Effector memory CD4-positive, alpha-beta T cell (primary cell): ENCODE data around the gene TGFB2.

Experiments
- DNase-seq, 3 donors: peaks; one replicate each; pipeline ENCODE4 v3.0.0-alpha.2; 2020
- H3K27ac ChIP-seq: 2 replicates; pipeline ENCODE4 v1.7.0; 2013; ENCODE audit warnings: mild to moderate bottlenecking, low read length, moderate library complexity; ENCODE audit not compliant: insufficient read depth, poor library complexity, severe bottlenecking
- H3K27me3 ChIP-seq: replicated peaks from 2 replicates; pipeline ENCODE4 v1.7.0; 2013; ENCODE audit warnings: mild to moderate bottlenecking, low read length; ENCODE audit not compliant: insufficient read depth, control insufficient read depth, poor library complexity, severe bottlenecking
- H3K36me3 ChIP-seq: 2 replicates; pipeline ENCODE4 v1.7.0; 2013; ENCODE audit warnings: mild to moderate bottlenecking, low read length, moderate library complexity; ENCODE audit not compliant: control insufficient read depth, insufficient read depth
- H3K4me1 ChIP-seq: 2 replicates; pipeline ENCODE4 v1.7.0; 2013; ENCODE audit warnings: low read length, mild to moderate bottlenecking; ENCODE audit not compliant: control insufficient read depth, insufficient read depth, poor library complexity, severe bottlenecking
- H3K4me3 ChIP-seq: 2 replicates; pipeline ENCODE4 v1.7.0; 2013; ENCODE audit warnings: low read length, low read depth, mild to moderate bottlenecking; ENCODE audit not compliant: insufficient read depth, poor library complexity, severe bottlenecking
- H3K9me3 ChIP-seq: 2 replicates; pipeline ENCODE4 v1.7.0; 2013; ENCODE audit warnings: mild to moderate bottlenecking, low read length, moderate library complexity; ENCODE audit not compliant: control insufficient read depth
- total RNA-seq, 3 donors: gene quantifications; one replicate each; lab custom pipeline; 2026; lab: John Stamatoyannopoulos, UW

TGFB2 gene
- 0.17 to 0.26 (median 0.19) reads per million in 3 donors for total RNA-seq

GRCh38 chr1:218344814-218345672 lies at the start of gene TGFB2:
Gene TGFB2, plus strand, starts transcription at chr1:218345336. Its CDS starts 1,366 bp downstream, at chr1:218346702.
- Histone ChIP-seq H3K27me3 (no peaks in the 10 kb centered on the region), H3K36me3 (no peaks in the 10 kb centered on the region), H3K4me1 (peaks cover 13% of the 10 kb centered on the region), H3K27ac (no peak within 1 kb of the TSS), H3K4me3 (peak within 1 kb of the TSS; percentile 73), H3K9me3 (no peaks in the 10 kb centered on the region)
- DNase-seq = no peak

DNA sequence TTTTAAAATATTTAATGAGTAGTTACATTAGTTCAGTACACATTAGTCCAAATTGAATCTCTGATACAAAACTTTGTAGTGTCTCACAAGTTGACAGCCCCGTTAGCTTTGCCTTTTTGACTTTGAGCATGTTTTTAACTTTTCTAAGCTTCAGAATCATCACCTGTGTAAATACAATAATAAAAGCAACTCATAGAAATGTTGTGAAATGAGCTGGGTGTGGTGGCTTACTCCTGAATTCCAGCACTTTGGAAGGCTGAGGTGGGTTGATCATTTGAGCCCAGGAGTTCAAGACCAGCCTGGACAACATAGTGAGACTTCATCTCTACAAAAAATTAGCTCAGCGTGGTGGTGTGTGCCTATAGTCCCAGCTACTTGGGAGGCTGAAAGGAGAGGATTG lies 49.0 kb upstream of the TGFB2 start:
- no peaks in the 10 kb centered on the region for H3K4me1 ChIP-seq
- DNase-seq = no peak
- H3K4me3 ChIP-seq = no peak overlapping the region
- H3K27ac ChIP-seq = no peak overlapping the region
- H3K27me3 ChIP-seq = no peaks in the 10 kb centered on the region
- no peaks in the 10 kb centered on the region for H3K36me3 ChIP-seq
- no peaks in the 10 kb centered on the region for H3K9me3 ChIP-seq

- Histone ChIP-seq H3K4me1 (no peaks in the 10 kb centered on the region), H3K36me3 (no peaks in the 10 kb centered on the region), H3K4me3 (no peak overlapping the region), H3K27ac (no peak overlapping the region), H3K9me3 (no peaks in the 10 kb centered on the region), H3K27me3 (no peaks in the 10 kb centered on the region)
- no peak for DNase-seq
Measured at GRCh38 chr1:218297461-218297860, 47.7 kb upstream of the TGFB2 start.

DNA sequence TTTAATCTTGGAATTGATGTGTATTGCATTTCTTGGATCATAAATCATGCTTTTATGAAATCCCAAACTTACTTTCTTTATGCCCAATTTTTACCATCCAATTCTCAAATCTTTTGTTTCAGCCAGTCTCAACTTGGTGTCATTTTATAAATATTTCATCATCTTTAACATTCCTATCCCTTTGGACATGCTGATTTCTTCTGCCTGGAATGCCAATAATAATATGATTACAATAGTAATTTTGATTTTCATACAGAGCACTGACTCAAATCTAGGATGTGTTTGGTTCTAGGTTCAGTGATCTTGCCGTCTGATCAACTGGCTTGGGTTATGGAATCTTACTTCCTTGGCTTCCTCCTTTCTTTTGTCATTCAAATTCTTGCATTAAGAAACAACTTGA lies 47.3 kb upstream of the TGFB2 start:
- Histone ChIP-seq H3K27me3 (no peaks in the 10 kb centered on the region), H3K4me1 (no peaks in the 10 kb centered on the region), H3K4me3 (no peak overlapping the region), H3K36me3 (no peaks in the 10 kb centered on the region), H3K27ac (no peak overlapping the region), H3K9me3 (no peaks in the 10 kb centered on the region)
- no peak for DNase-seq

DNA sequence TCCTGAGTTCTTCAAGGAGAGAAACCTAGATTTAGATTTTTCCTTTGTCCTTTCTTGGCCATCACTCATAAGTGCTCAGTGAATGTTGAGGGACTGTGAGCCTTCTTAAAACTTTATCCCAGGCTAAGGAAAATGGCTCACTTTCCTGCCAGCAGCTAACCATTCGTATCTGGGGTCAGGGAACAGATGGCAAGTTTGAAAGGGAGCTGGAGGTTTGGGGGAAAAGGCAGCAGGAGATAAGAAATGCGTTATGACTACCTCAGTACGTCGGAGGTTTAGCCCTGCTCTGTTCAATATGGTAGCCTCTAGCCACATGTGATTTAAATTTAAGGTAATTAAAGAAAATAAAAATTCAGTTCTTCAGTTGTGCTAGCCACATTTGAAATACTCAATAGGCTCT lies 46.7 kb upstream of the TGFB2 start:
- H3K27me3 ChIP-seq = no peaks in the 10 kb centered on the region
- no peaks in the 10 kb centered on the region for H3K9me3 ChIP-seq
- no peak for DNase-seq
- H3K27ac ChIP-seq = no peak overlapping the region
- H3K36me3 ChIP-seq = no peaks in the 10 kb centered on the region
- H3K4me3 ChIP-seq = no peak overlapping the region
- no peaks in the 10 kb centered on the region for H3K4me1 ChIP-seq

GRCh38 chr1:218299416-218299815 lies 45.7 kb upstream of the TGFB2 start:
- Histone ChIP-seq H3K4me1 (no peaks in the 10 kb centered on the region), H3K9me3 (no peaks in the 10 kb centered on the region), H3K36me3 (peaks cover under 1% of the 10 kb centered on the region), H3K27ac (no peak overlapping the region), H3K27me3 (no peaks in the 10 kb centered on the region), H3K4me3 (no peak overlapping the region)
- no peak for DNase-seq

DNA sequence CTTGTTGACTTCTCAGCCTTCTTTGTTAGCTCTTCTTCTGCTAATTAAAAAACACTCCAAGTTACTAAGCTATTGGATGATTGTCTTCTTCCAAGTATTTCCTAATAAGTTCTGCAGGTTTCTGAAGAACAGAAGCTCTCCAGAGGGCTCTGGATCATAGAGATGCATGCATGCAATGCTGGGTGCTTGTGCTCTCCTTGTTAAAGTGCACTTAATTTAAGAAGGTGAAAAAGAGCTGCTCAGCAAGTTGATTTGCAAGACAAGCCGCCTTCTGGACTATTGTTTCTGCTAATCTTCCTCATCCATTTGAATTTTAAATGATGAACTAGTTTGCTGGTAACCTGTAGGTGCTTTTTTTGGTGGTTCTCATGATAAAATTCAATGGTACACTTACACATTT lies 43.9 kb upstream of the TGFB2 start:
- no peaks in the 10 kb centered on the region for H3K4me1 ChIP-seq
- H3K27ac ChIP-seq = no peak overlapping the region
- no peak for DNase-seq
- no peaks in the 10 kb centered on the region for H3K27me3 ChIP-seq
- H3K36me3 ChIP-seq = peaks cover 13% of the 10 kb centered on the region
- H3K4me3 ChIP-seq = no peak overlapping the region
- no peaks in the 10 kb centered on the region for H3K9me3 ChIP-seq

GRCh38 chr1:218302155-218302554 lies 43.0 kb upstream of the TGFB2 start:
- Histone ChIP-seq H3K4me3 (no peak overlapping the region), H3K4me1 (no peaks in the 10 kb centered on the region), H3K27me3 (no peaks in the 10 kb centered on the region), H3K36me3 (peaks cover 15% of the 10 kb centered on the region), H3K27ac (no peak overlapping the region), H3K9me3 (no peaks in the 10 kb centered on the region)
- DNase-seq = no peak

DNA sequence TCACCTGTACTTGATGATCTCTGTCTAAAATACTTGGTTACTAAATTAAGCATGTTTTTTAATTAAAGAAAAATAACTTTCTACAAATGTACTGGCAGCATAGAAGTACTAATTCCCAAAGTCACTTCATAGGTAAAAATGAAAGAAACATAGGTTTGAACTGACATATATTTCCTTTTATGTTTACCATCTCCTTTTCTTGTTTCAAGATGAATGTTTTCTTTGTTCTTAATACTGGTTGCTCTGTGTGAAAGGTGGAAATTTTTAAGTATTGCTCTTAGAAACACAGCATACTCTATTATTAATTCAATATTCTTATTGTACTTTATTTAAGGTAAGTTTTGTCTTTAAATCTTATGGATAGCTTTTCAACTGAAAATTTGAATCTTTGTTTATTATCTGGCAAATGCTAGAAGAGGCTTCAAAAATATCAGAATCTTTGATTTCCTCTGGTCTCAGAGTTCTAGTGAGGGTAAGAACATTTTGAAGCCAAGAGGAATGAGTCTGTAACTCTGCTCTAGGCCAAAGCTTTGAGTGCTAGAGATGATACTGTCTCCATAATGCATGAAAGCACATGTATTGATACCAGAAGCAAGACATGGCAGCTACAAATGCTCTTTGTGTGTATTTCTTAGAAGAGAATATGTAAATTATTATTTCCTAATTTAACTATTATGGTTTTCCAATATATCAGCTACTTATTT lies 41.8 kb upstream of the TGFB2 start:
- Histone ChIP-seq H3K27me3 (no peaks in the 10 kb centered on the region), H3K9me3 (no peaks in the 10 kb centered on the region), H3K4me3 (no peak overlapping the region), H3K27ac (no peak overlapping the region), H3K36me3 (peaks cover 17% of the 10 kb centered on the region), H3K4me1 (no peaks in the 10 kb centered on the region)
- DNase-seq = no peak
